ENCODE results near the gene TRAT1. TPM values are rescaled to one million over a fixed set of nuclear protein-coding genes. Genes with fewer than 3 reads are reported as not detected.

TRAT1 gene
- total RNA-seq, 4 donors from 2014 or later, result 0.56 to 1.6 (median 1.3) TPM; not detected in 1

DNA sequence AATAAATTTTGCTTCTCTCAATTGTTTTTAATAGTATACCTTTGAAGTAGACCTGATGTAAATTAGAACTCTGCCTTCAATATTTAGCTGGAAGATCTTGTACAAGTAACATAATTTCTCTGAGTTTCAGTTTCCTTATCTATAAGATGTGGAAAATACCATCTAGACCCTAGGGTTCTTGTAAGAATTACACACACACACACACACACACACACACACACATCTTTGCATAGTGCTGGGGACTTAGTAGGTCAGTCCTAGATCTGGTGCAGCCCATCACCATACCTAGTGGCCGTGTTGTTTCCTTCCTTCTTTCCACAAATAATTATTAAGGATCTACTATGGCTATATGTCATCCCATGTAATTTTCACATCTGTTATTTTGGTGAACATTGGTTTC is 11.0 kb downstream of the TRAT1 start:
- TF ChIP-seq, protein P1, sequence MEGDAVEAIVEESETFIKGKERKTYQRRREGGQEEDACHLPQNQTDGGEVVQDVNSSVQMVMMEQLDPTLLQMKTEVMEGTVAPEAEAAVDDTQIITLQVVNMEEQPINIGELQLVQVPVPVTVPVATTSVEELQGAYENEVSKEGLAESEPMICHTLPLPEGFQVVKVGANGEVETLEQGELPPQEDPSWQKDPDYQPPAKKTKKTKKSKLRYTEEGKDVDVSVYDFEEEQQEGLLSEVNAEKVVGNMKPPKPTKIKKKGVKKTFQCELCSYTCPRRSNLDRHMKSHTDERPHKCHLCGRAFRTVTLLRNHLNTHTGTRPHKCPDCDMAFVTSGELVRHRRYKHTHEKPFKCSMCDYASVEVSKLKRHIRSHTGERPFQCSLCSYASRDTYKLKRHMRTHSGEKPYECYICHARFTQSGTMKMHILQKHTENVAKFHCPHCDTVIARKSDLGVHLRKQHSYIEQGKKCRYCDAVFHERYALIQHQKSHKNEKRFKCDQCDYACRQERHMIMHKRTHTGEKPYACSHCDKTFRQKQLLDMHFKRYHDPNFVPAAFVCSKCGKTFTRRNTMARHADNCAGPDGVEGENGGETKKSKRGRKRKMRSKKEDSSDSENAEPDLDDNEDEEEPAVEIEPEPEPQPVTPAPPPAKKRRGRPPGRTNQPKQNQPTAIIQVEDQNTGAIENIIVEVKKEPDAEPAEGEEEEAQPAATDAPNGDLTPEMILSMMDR (IDR thresholded peaks at IDR 0.05), result no peak
- no peak for TF ChIP-seq POLR2A (IDR thresholded peaks at IDR 0.05)
- 70 to 89% methylated on average over 1 of the region's 1 CpG for WGBS, 2 donors
- no peak for DNase-seq
- no peaks in the 10 kb centered on the region for H3K9me3 ChIP-seq
- intact Hi-C loops (cut with DNase I), result no loop called here
- no peak overlapping the region for H3K4me3 ChIP-seq (replicated peaks in 1 of 3)
- H3K36me3 ChIP-seq, result no peaks in the 10 kb centered on the region
- no peak overlapping the region for H3K27ac ChIP-seq
- H3K27me3 ChIP-seq, result no peaks in the 10 kb centered on the region
- no peaks in the 10 kb centered on the region for H3K4me1 ChIP-seq

DNA sequence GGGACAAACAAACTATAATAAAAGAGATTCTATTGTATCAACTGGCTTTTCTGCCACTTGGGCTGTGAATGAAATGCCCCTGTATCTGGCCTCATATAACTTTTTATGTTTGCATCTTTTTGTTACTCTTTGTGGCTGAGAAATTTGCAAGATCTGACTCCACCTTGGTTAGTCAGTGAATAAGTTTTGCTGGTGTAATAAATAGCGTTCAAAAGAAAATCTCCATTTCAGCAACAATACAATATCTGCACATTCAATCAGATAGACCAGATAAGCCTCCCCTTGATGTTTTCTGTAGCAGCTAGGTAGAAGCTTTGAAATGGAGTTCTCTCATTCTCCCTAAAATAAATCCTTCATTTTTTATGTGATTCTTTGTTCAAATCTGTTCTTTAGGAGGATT is 12.0 kb downstream of the TRAT1 start:
- intact Hi-C loops (cut with DNase I), result no loop called here
- no peaks in the 10 kb centered on the region for H3K27me3 ChIP-seq
- no peaks in the 10 kb centered on the region for H3K9me3 ChIP-seq
- H3K27ac ChIP-seq, result no peak overlapping the region
- H3K4me3 ChIP-seq (replicated peaks in 1 of 3), result no peak overlapping the region
- 89% methylated on average over 1 of the region's 1 CpG for WGBS, 2 donors
- no peaks in the 10 kb centered on the region for H3K36me3 ChIP-seq
- H3K4me1 ChIP-seq, result no peaks in the 10 kb centered on the region
- no peak for TF ChIP-seq POLR2A (IDR thresholded peaks at IDR 0.05)
- TF ChIP-seq, protein P1 (IDR thresholded peaks at IDR 0.05), result no peak
- DNase-seq, result no peak

DNA sequence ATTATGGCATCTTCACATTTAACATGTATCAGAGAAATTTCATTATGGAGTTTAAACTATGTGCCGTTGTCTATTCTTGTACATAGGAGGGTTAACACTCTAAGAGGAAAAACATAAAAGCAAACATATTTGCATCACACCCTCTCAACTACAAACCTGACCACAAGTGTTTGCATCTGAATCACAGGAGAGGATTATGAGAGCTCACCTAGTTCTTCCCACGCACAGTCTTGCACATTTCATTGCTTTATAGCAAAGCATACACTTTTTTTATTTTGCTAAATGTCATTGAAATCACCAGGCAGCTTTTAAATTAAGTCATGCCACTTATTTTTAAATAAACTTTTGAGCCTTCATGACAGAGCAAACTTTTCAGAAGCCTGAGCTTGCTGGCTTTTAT is 12.5 kb downstream of the TRAT1 start:
- no peaks in the 10 kb centered on the region for H3K9me3 ChIP-seq
- intact Hi-C loops (cut with DNase I), result no loop called here
- no peak overlapping the region for H3K27ac ChIP-seq
- H3K4me1 ChIP-seq, result no peaks in the 10 kb centered on the region
- DNase-seq, result no peak
- no peak for TF ChIP-seq POLR2A (IDR thresholded peaks at IDR 0.05)
- TF ChIP-seq, protein P1 (IDR thresholded peaks at IDR 0.05), result no peak
- H3K36me3 ChIP-seq, result no peaks in the 10 kb centered on the region
- no peak overlapping the region for H3K4me3 ChIP-seq (replicated peaks in 1 of 3)
- H3K27me3 ChIP-seq, result no peaks in the 10 kb centered on the region
- WGBS, 2 donors, result 76 to 80% methylated on average over 2 of the region's 2 CpGs

DNA sequence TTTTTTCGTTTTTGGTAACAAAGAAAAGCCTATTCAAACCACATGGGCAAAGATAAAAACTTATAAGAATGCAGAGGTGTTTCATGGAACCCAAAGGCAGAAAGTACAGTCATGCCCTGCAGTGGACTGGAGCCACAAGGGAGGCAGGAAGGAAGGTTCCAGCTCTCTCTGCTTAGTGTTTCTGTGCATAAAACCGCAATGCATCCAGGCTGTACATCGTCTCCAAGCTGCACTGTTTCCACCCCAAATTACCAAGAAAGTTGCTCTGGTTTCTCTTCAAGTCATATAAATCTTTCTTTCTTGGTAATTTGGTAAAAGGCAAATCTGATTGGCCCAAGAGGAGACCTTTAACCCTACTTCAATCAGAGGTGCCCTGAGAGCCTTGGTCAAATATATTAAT is 15.8 kb downstream of the TRAT1 start:
- no peak for DNase-seq
- Histone ChIP-seq H3K27me3 (no peaks in the 10 kb centered on the region), H3K9me3 (no peaks in the 10 kb centered on the region), H3K4me1 (no peaks in the 10 kb centered on the region), H3K4me3 (replicated peaks in 1 of 3) (no peak overlapping the region), H3K27ac (no peak overlapping the region), H3K36me3 (no peaks in the 10 kb centered on the region)
- intact Hi-C loops (cut with DNase I), result no loop called here
- WGBS, 2 donors, result 70 to 71% methylated on average over 3 of the region's 3 CpGs
- TF ChIP-seq POLR2A (IDR thresholded peaks at IDR 0.05), result no peak
- TF ChIP-seq, protein P1 (IDR thresholded peaks at IDR 0.05), result no peak

DNA sequence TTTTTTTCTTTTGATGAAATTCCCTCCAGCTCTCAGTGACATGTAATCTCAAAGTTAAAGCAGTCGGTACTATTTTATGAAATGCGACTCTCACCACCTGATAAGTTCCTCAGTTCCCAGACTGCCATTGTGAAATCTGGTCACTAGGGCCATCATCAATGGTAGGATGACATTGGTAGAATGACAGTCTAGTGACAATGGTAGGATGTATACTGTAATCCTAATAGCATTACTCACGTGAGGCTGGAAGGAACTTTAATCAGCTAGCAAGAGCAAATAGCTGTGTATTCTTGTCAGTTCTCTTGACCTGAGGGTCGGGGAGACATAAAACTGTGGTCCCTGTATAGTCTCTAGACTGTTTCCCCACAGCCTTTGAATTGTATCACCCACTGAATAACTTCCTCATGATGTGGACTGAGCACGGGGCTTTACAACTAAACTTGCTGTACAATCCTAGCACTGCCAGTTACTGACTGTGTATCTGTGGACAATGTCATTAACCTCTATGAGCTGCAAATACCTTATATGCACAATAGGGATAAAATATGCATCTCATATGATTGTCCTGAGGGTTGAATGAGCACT is 23.2 kb downstream of the TRAT1 start:
- intact Hi-C loops (cut with DNase I), result no loop called here
- Histone ChIP-seq H3K36me3 (no peaks in the 10 kb centered on the region), H3K27me3 (no peaks in the 10 kb centered on the region), H3K27ac (no peak overlapping the region), H3K4me1 (no peaks in the 10 kb centered on the region), H3K4me3 (replicated peaks in 1 of 3) (no peak overlapping the region), H3K9me3 (no peaks in the 10 kb centered on the region)
- no peak for DNase-seq
- 86 to 91% methylated on average over 5 of the region's 5 CpGs for WGBS, 2 donors
- TF ChIP-seq, protein P1 (IDR thresholded peaks at IDR 0.05), result no peak
- TF ChIP-seq POLR2A (IDR thresholded peaks at IDR 0.05), result no peak
